Measurements from ENCODE around the gene PBX3.

- TF ChIP-seq NR4A1 (CRISPR knock-in tag; IDR thresholded peaks at IDR 0.05) (no peak), NR4A1 (tag; IDR thresholded peaks at IDR 0.05) (no peak), ZNF146 (CRISPR knock-in tag; IDR thresholded peaks at IDR 0.05; ENCODE audit: unreplicated experiment) (no peak), EP300 (IDR thresholded peaks at IDR 0.05; ENCODE audit: low read length) (no peak), FOXO4 (CRISPR knock-in tag; IDR thresholded peaks at IDR 0.05) (no peak), MEIS2 (IDR thresholded peaks at IDR 0.05; ENCODE audit: partially characterized antibody) (no peak), MTA1 (IDR thresholded peaks at IDR 0.05; ENCODE audit: borderline replicate concordance) (no peak), ATF4 (CRISPR knock-in tag; IDR thresholded peaks at IDR 0.05) (no peak), RAD51 (IDR thresholded peaks at IDR 0.05; ENCODE audit: borderline replicate concordance, low read depth) (no peak), TAF1 (IDR thresholded peaks at IDR 0.05; ENCODE audit: control insufficient read depth, extremely low read depth, insufficient read depth, low read length, severe bottlenecking) (no peak), POLR2A (conservative IDR thresholded peaks at IDR 0.05) (no peak), CTCF (IDR thresholded peaks at IDR 0.05 in 2 of 3, conservative IDR thresholded peaks at IDR 0.05 in 1 of 3; ENCODE audit: insufficient read depth in 2 of 3, low read depth in 1 of 3, low read length in 3 of 3) (no peak)
Observed at GRCh38 chr9:125996791-125997190, 249.6 kb downstream of the PBX3 start.
